OCI-LY1 (cell line): ENCODE results near the gene C2CD2L.

Experiments used
- H2AFZ ChIP-seq: fragments of 200-600 bp; sonication (generic), shearing (Covaris generic); 2 replicates; pipeline ENCODE4 v1.6.0; 2014; ENCODE audit warnings: antibody characterized with exemption, mild to moderate bottlenecking, low read length
- H3F3A ChIP-seq: fragments of 200-600 bp; sonication (generic), shearing (Covaris generic); 2 replicates; pipeline ENCODE4 v1.6.0; 2014; ENCODE audit warnings: mild to moderate bottlenecking, antibody characterized with exemption, low read length, moderate library complexity; ENCODE audit not compliant: insufficient read depth
- H3K27ac ChIP-seq: fragments of 200-600 bp; sonication (generic); 2 replicates; pipeline ENCODE4 v1.5.1; 2014; ENCODE audit warnings: low read length, mixed run types, mild to moderate bottlenecking, low read depth; ENCODE audit not compliant: poor library complexity, severe bottlenecking
- H3K27me3 ChIP-seq: fragments of 200-600 bp; sonication (generic); 2 replicates; pipeline ENCODE4 v1.6.0; 2014; ENCODE audit warnings: antibody characterized with exemption, mild to moderate bottlenecking, low read length, moderate library complexity; ENCODE audit not compliant: insufficient read depth
- H3K36me3 ChIP-seq: fragments of 200-600 bp; sonication (generic); 2 replicates; pipeline ENCODE4 v1.6.1; 2014; ENCODE audit warnings: mild to moderate bottlenecking, antibody characterized with exemption, low read length, moderate library complexity, mixed read lengths; ENCODE audit not compliant: insufficient read depth
- H3K4me1 ChIP-seq: fragments of 200-600 bp; sonication (generic); 2 replicates; pipeline ENCODE4 v1.5.1; 2014; ENCODE audit warnings: mild to moderate bottlenecking, low read length, moderate library complexity; ENCODE audit not compliant: insufficient read depth, severe bottlenecking
- H3K4me2 ChIP-seq: fragments of 200-600 bp; sonication (generic), shearing (Covaris generic); 2 replicates; pipeline ENCODE4 v1.6.1; 2014; ENCODE audit warnings: low read length
- H3K4me3 ChIP-seq: fragments of 200-600 bp; sonication (generic); 2 replicates; pipeline ENCODE4 v1.5.1; 2014; ENCODE audit warnings: low read length, low read depth, mild to moderate bottlenecking, mixed read lengths; ENCODE audit not compliant: poor library complexity, severe bottlenecking
- H3K79me2 ChIP-seq: fragments of 200-600 bp; shearing (Covaris generic); 2 replicates; pipeline ENCODE4 v1.6.1; 2016; ENCODE audit warnings: mixed run types, low read length, mixed read lengths; ENCODE audit not compliant: insufficient read depth
- H3K9ac ChIP-seq: fragments of 200-600 bp; sonication (generic), shearing (Covaris generic); 2 replicates; pipeline ENCODE4 v1.6.1; 2014; ENCODE audit warnings: mild to moderate bottlenecking, low read length, mixed read lengths
- H3K9me2 ChIP-seq: fragments of 200-600 bp; sonication (generic), shearing (Covaris generic); 2 replicates; pipeline ENCODE4 v1.6.1; 2014; ENCODE audit warnings: low read depth, mild to moderate bottlenecking, low read length, mixed read lengths
- H3K9me3 ChIP-seq: fragments of 200-600 bp; shearing (Covaris generic); 2 replicates; pipeline ENCODE4 v1.6.1; 2014; ENCODE audit warnings: low read length, mixed read lengths
- H4K20me1 ChIP-seq: fragments of 200-600 bp; sonication (generic), shearing (Covaris generic); 2 replicates; pipeline ENCODE4 v1.6.0; 2016; ENCODE audit warnings: mild to moderate bottlenecking, low read length; ENCODE audit not compliant: insufficient read depth
- EZH2 ChIP-seq: fragments of 200-600 bp; sonication (generic), shearing (Covaris generic); IDR thresholded peaks from 2 replicates; pipeline ENCODE4 v1.8.0; 2017; ENCODE audit warnings: borderline replicate concordance, mixed run types, mild to moderate bottlenecking, antibody characterized with exemption, low read length, moderate library complexity, mixed read lengths
- TF ChIP-seq, protein P1 (sequence below): fragments of 200-600 bp; sonication (generic), shearing (Covaris generic); IDR thresholded peaks from 2 replicates; pipeline ENCODE4 v1.5.1; 2017; ENCODE audit warnings: mild to moderate bottlenecking, antibody characterized with exemption, low read length, moderate library complexity, mixed read lengths

The C2CD2L gene

DNA sequence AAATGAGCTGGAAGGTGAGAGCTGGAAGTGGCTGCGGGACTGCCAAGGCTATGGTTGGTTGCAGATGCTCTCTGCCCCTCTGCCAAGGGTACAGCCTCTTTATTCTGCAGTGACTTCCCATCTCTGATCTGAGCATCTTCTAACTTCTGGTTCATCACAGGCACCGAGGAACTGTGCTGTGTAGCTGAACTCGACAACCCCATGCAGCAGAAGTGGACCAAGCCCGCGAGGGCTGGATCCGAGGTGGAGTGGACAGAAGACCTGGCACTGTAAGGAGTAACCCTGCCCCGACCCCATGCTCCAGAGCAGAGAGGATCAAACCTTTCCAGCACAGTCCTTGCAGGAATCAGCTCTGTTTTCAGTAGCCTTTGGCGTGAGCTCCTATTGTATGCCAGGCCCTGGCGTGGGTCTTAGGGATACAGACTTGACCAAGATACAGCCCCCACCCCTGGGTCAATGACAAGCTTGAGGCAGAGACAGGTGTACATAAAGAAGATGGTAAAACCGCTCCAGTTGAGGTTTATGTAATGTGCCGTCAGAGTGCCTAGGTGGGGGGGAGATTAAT lies 4.3 kb downstream of the C2CD2L start:
- no peak overlapping the region for H3K27ac ChIP-seq
- peaks cover 16% of the 10 kb centered on the region for H3K4me1 ChIP-seq
- no peaks in the 10 kb centered on the region for H3K9me3 ChIP-seq
- H3K27me3 ChIP-seq, result no peaks in the 10 kb centered on the region
- no peak overlapping the region for H3K4me3 ChIP-seq
- no peak overlapping the region for H3K4me2 ChIP-seq
- H3K9me2 ChIP-seq, result no peaks in the 10 kb centered on the region
- H3K79me2 ChIP-seq, result no peaks in the 10 kb centered on the region
- no peak for TF ChIP-seq EZH2
- TF ChIP-seq, protein P1, sequence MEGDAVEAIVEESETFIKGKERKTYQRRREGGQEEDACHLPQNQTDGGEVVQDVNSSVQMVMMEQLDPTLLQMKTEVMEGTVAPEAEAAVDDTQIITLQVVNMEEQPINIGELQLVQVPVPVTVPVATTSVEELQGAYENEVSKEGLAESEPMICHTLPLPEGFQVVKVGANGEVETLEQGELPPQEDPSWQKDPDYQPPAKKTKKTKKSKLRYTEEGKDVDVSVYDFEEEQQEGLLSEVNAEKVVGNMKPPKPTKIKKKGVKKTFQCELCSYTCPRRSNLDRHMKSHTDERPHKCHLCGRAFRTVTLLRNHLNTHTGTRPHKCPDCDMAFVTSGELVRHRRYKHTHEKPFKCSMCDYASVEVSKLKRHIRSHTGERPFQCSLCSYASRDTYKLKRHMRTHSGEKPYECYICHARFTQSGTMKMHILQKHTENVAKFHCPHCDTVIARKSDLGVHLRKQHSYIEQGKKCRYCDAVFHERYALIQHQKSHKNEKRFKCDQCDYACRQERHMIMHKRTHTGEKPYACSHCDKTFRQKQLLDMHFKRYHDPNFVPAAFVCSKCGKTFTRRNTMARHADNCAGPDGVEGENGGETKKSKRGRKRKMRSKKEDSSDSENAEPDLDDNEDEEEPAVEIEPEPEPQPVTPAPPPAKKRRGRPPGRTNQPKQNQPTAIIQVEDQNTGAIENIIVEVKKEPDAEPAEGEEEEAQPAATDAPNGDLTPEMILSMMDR, result no peak
- no peaks in the 10 kb centered on the region for H3F3A ChIP-seq
- no peak overlapping the region for H2AFZ ChIP-seq
- peaks cover 47% of the 10 kb centered on the region for H3K36me3 ChIP-seq
- H4K20me1 ChIP-seq, result no peaks in the 10 kb centered on the region
- no peak overlapping the region for H3K9ac ChIP-seq

DNA sequence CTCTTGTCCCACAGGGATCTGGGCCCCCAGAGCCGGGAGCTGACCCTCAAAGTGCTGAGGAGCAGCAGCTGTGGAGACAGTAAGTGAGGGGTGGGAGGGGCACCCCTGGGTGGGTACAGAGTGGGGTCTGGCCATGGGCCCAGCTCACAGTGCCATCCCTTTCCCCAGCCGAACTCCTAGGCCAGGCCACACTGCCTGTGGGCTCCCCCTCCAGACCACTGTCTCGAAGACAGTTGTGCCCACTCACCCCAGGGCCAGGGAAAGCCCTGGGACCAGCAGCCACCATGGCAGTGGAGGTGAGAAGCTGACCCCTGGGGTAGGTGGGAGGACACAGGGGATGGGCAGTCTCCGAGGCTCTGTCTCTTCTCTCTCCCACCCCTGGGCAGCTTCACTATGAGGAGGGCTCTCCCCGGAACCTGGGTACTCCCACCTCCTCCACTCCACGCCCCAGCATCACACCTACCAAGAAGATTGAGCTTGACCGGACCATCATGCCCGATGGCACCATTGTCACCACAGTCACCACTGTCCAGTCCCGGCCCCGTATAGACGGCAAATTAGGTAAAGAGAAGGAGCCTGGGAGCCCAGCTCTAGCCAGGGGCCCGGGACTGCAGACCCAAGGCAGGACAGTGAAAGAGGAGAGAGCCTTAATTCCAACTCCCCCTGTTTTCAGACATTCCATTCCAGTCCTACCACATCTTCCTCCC lies 5.3 kb downstream of the C2CD2L start:
- Histone ChIP-seq H3K27ac (no peak overlapping the region), H3K4me3 (no peak overlapping the region), H4K20me1 (no peaks in the 10 kb centered on the region), H3K9me2 (no peaks in the 10 kb centered on the region), H3K4me2 (no peak overlapping the region), H3K9ac (no peak overlapping the region), H3K79me2 (no peaks in the 10 kb centered on the region), H2AFZ (no peak overlapping the region), H3K27me3 (no peaks in the 10 kb centered on the region), H3K4me1 (peaks cover 11% of the 10 kb centered on the region), H3K9me3 (no peaks in the 10 kb centered on the region), H3F3A (no peaks in the 10 kb centered on the region), H3K36me3 (peaks cover 47% of the 10 kb centered on the region)
- TF ChIP-seq, protein P1, result no peak
- no peak for TF ChIP-seq EZH2

DNA sequence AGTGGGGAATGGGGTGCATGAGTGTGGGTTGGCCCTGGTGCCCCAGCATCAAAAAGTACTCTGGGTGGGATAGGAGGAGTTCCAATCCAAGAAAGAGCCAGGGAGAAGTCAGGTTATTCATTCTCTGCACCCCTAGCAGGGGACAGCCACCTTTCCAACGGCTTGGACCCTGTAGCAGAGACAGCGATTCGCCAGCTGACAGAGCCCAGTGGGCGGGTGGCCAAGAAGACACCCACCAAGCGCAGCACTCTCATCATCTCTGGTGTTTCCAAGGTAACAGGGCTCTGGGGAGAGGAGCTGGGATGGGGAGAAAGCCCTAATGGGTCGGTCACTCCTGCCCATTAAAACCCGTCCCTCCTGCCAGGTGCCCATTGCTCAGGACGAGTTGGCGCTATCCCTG lies 6.6 kb downstream of the C2CD2L start:
- no peaks in the 10 kb centered on the region for H3K79me2 ChIP-seq
- H3K36me3 ChIP-seq, result peaks cover 52% of the 10 kb centered on the region
- TF ChIP-seq, protein P1, result no peak
- no peak for TF ChIP-seq EZH2
- no peaks in the 10 kb centered on the region for H3F3A ChIP-seq
- H3K9ac ChIP-seq, result no peak overlapping the region
- H2AFZ ChIP-seq, result no peak overlapping the region
- no peak overlapping the region for H3K4me3 ChIP-seq
- H3K27me3 ChIP-seq, result no peaks in the 10 kb centered on the region
- H3K9me2 ChIP-seq, result no peaks in the 10 kb centered on the region
- H3K27ac ChIP-seq, result no peak overlapping the region
- H3K4me2 ChIP-seq, result no peak overlapping the region
- H4K20me1 ChIP-seq, result no peaks in the 10 kb centered on the region
- no peaks in the 10 kb centered on the region for H3K9me3 ChIP-seq
- H3K4me1 ChIP-seq, result peaks cover 4% of the 10 kb centered on the region
